Endothelial cell of umbilical vein (primary cell): ENCODE data around the gene GSC2.

Experiments
- CTCF ChIP-seq, 2 donors: IDR thresholded peaks; 1 replicate in 1 of 2; 2 replicates in 1 of 2; pipeline ENCODE4 v1.5.1; 2011; ENCODE audit warnings: low read length in 2 of 2, mild to moderate bottlenecking in 2 of 2, moderate library complexity in 2 of 2, control low read depth in 1 of 2, inconsistent platforms in 1 of 2, low read depth in 1 of 2; ENCODE audit not compliant: insufficient read depth in 1 of 2; ENCODE audit errors: extremely low read depth in 1 of 2
- EZH2 ChIP-seq: IDR thresholded peaks from 2 replicates; pipeline ENCODE4 v1.6.1; 2012; ENCODE audit warnings: borderline replicate concordance, low read depth, mild to moderate bottlenecking, moderate library complexity, low read length, inconsistent platforms; ENCODE audit not compliant: severe bottlenecking
- MYC ChIP-seq: IDR thresholded peaks from one replicate; pipeline ENCODE4 v1.6.1; 2011; ENCODE audit warnings: mild to moderate bottlenecking, low read depth, low read length
- POLR2A ChIP-seq: IDR thresholded peaks from 2 replicates; pipeline ENCODE4 v1.6.1; 2012; ENCODE audit warnings: low read depth, mild to moderate bottlenecking, control low read depth, low read length
- POLR2AphosphoS5 ChIP-seq: IDR thresholded peaks from 2 replicates; pipeline ENCODE4 v1.6.1; 2012; ENCODE audit warnings: low read depth, mild to moderate bottlenecking, control low read depth, low read length, moderate library complexity; ENCODE audit not compliant: insufficient read depth

GRCh38 chr22:19113429-19113828 is 36.7 kb downstream of the GSC2 start:
- no peak for TF ChIP-seq EZH2
- TF ChIP-seq CTCF (IDR thresholded peaks at IDR 0.05; ENCODE audit: extremely low read depth in 1 of 2, insufficient read depth in 1 of 2, low read depth in 1 of 2, low read length in 2 of 2): no peak
- no peak for TF ChIP-seq POLR2A
- no peak for TF ChIP-seq MYC
- no peak for TF ChIP-seq POLR2AphosphoS5
